Adipose tissue (tissue), 3 donors: ENCODE results near the gene ZSWIM8. TPM values are rescaled to one million over a fixed set of nuclear protein-coding genes. Genes with fewer than 3 reads are reported as not detected.

Experiments
- H3K27ac ChIP-seq: one replicate; pipeline ENCODE4 v1.5.1; 2013; ENCODE audit warnings: low read depth, low read length
- WGBS, 3 donors: extraction: QIAGEN DNeasy Blood & Tissue Kit; methylation state at CpG; one replicate each; pipeline ENCODE4 v1.1.7; 2013; 5-methylcytosine and 5-hydroxymethylcytosine counted together
- polyA plus RNA-seq, 3 donors: library from polyadenylated mRNA; stranded (reverse); fragments of 200-250 nt; gene quantifications; one replicate each; pipeline ENCODE4 v1.2.3, GENCODE V29; 2013
- donor health status: healthy with polysubstance abuse.
- donor health status: Bipolar disorder and iron deficiency.
- donor health status: healthy.

ZSWIM8 gene
- polyA plus RNA-seq, 3 donors: 47.1 to 86.5 (median 65.1) TPM

DNA sequence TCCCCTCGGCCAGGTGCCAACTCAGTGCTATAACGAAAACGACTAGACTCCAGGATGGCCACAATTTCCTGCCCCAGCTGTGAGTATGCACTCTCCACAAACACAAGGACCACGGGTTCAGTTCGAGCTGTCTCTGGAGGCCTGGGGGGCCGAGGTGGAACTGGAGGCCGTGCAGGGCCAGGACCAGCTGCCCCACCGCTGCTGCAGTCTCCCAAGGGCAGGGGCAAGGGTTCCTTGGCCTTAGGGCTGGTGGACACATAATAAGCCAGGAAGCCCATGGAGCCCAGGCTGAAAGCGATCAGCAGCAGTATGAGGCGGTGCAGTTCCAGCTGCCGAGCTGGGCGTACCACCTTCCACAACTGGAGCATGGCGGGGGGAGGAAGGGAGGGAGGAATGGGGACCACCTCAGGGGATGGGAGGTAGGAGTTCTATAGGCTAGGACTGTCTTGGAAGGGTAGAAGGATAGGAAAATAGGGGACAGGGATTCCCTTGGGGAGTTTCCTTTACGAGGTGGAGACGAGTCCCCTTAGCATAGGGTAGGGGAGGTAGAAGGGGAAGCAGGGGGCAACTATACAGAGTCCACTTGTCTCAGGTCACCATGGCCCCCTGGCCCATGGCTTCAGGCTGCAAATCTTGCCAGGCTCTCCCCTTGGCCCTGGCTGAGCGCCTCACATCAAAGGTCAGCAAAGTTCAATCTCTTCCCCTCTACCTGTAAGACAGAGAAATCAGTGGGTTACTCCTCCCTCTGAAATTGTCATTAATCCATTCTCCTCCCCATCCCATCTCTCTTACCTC is 22.8 kb downstream of the ZSWIM8 start:
- no peak overlapping the region for H3K27ac ChIP-seq
- WGBS, 3 donors: 89 to 95% (median 90%) methylated on average over 16 of the region's 16 CpGs

DNA sequence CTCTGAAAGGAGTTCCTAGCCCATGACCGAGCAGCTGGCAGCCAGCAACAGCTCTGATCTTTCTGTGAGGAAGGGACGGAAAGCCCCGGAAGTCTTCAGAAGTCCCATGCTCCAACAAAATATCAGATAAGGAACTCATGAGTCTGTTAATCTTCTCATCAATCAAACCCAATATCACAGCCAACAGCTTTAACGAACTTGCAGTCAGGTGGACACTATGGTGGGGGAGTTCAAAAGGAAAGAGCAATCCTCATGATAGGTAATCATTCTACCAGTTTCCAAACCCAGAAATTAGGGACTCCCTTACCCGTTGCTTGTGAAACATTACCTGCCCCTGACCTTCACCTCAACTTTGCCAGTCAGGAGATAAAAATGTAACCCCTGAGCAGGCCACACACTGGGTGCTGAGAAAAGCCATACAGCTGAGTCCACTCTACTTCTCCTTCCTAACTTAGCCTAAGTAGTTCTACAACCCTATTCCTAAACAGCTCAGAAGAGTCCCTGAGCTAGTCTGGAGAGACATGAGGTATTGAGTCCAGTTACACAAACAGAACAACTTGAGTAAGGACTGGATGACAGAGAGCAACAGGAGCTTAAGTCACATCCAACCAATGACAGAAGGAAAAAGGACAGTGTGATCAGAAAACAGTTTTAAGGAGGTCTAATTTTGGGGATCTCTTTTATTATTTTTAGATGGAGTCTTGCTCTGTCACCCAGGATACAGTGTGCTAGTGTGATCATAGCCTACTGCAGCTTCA is 23.8 kb downstream of the ZSWIM8 start:
- no peak overlapping the region for H3K27ac ChIP-seq

DNA sequence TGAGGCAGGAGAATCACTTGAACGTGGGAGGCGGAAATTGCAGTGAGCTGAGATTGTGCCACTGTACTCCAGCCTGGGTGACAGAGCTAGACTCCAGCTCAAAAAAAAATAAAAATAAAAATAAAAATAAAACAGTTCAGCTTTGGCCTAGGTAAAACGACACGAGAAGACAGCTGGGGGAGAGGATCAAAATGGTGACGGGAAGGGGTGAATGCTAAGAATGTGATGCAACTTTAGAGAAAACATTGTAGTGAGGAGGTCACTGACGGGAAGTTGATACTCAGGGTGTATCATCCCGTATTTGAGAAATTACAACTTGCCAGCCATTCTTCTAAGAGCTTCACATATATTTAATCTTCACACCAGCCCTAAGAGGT is 24.9 kb downstream of the ZSWIM8 start:
- H3K27ac ChIP-seq: no peak overlapping the region
- WGBS, 3 donors: 58 to 78% (median 63%) methylated on average over 7 of the region's 7 CpGs

More for the DNA sequence above, 23.8 kb downstream of the ZSWIM8 start:
- WGBS, 3 donors: 41 to 74% (median 62%) methylated on average over 5 of the region's 5 CpGs

GRCh38 chr10:73810735-73811465 is 25.5 kb downstream of the ZSWIM8 start:
- peak overlapping the region; percentile 83 for H3K27ac ChIP-seq
- 1% methylated on average over 40 to 63 of the region's 63 CpGs for WGBS, 3 donors

- 89 to 96% (median 95%) methylated on average over 4 of the region's 4 CpGs for WGBS, 3 donors
- H3K27ac ChIP-seq: no peak overlapping the region
Observed at GRCh38 chr10:73812657-73813056, 27.3 kb downstream of the ZSWIM8 start.

GRCh38 chr10:73813333-73813732 is 27.9 kb downstream of the ZSWIM8 start:
- WGBS, 3 donors: 82 to 88% (median 84%) methylated on average over 7 of the region's 7 CpGs
- H3K27ac ChIP-seq: no peak overlapping the region

DNA sequence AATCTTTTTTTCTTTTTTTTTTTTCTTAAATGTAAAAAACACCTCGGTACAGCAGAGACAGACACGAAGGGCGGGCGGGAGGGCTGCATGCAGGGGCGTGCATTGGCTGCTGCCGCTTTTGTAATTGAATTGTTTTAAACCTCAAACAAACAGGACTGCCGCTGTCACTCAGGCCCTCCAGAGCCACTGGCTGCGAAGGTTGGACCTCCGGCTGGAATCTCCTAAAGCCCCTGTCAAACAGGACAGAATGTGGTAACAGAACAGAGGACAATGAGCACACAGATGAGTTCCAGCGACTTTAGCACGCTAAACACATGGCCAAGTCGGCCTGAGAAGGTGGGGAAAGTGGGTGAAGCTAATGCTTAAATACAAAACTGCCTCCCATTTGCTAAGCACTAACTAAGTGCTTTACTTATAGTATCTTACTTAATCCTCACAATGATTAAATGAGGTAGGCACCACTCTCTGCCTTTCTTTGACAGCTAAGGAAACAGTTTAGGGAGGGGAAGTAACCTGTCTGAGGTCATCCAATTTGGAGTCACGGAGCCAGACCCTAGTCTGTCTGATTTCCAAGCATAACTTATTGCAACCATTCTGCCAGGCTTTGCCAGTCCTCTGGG is 29.0 kb downstream of the ZSWIM8 start:
- no peak overlapping the region for H3K27ac ChIP-seq

GRCh38 chr10:73814896-73815718 is 29.7 kb downstream of the ZSWIM8 start:
- no peak overlapping the region for H3K27ac ChIP-seq
- 80 to 88% (median 85%) methylated on average over 22 of the region's 22 CpGs for WGBS, 3 donors

More for the DNA sequence above, 29.0 kb downstream of the ZSWIM8 start:
- WGBS, 3 donors: 88 to 90% (median 88%) methylated on average over 13 of the region's 13 CpGs

GRCh38 chr10:73815719-73816030 is 30.3 kb downstream of the ZSWIM8 start:
- H3K27ac ChIP-seq: no peak overlapping the region

DNA sequence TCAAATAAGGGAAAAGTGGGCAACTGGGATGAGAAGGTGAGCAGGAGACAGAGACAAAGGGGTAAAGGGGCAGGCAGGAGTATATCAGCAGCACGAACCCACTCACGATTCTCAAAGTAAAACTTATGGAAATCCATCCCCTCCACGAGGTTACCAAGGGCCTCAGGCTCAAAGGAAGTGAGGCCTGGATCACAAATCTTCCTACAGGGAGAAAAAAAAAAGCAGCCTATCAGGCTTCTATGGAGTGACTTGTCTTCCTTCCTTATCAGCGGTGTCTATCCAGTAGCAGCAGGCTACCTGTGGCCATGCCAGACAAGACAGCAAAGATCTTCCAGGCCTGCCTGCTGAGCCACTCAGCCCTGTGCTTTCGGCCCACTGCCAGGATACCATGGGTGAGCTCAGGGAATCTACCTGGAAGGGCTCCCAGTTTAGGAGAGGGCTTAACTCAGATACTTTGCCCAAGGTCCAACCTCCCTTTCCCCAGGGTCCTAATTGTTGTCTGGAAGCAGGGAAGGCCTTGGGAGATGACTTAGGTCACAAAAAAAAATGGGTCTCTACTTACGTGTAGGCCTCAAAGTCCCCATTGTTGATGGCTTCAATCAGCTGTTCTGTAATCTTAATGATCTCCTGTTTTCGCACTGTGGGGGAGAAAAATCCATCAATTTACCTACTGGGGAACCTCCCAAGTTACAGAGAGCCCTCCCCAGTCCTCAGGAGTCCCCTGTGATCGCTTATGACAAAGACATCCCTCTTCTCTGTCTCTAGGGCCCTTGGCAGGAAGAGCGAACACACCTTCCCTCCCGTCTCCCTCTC is 31.7 kb downstream of the ZSWIM8 start:
- H3K27ac ChIP-seq: no peak overlapping the region

GRCh38 chr10:73817826-73818225 is 32.4 kb downstream of the ZSWIM8 start:
- H3K27ac ChIP-seq: no peak overlapping the region
- WGBS, 3 donors: 89 to 95% (median 91%) methylated on average over 5 of the region's 5 CpGs

More for the DNA sequence above, 31.7 kb downstream of the ZSWIM8 start:
- WGBS, 3 donors: 81 to 92% (median 88%) methylated on average over 10 of the region's 10 CpGs

DNA sequence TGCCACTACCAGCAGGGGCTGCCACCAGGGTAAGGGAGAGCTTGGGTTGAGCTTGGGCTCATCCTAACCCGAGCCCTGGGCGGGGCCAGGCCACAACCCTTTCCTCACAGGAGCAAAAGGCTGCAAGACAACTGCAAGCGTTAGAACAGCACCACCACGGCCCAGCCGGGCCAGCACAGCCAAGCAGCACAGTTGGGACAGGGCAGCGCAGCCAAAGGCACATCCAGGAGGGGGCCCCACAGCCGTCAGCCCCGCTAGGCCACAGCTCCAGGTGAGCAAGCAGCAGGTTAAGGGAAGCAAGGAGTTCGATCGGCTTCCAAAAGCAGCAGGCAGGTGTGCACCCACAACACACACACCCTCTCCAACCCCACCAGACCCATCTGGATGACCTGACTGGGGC is 33.0 kb downstream of the ZSWIM8 start:
- WGBS, 3 donors: 64 to 90% (median 75%) methylated on average over 10 of the region's 10 CpGs
- H3K27ac ChIP-seq: no peak overlapping the region

GRCh38 chr10:73819081-73819480 is 33.7 kb downstream of the ZSWIM8 start:
- H3K27ac ChIP-seq: no peak overlapping the region
- WGBS, 3 donors: 37 to 61% (median 51%) methylated on average over 5 of the region's 5 CpGs

GRCh38 chr10:73819513-73820093 is 34.2 kb downstream of the ZSWIM8 start:
- H3K27ac ChIP-seq: no peak overlapping the region
- 34 to 83% (median 82%) methylated on average over 20 of the region's 20 CpGs for WGBS, 3 donors

DNA sequence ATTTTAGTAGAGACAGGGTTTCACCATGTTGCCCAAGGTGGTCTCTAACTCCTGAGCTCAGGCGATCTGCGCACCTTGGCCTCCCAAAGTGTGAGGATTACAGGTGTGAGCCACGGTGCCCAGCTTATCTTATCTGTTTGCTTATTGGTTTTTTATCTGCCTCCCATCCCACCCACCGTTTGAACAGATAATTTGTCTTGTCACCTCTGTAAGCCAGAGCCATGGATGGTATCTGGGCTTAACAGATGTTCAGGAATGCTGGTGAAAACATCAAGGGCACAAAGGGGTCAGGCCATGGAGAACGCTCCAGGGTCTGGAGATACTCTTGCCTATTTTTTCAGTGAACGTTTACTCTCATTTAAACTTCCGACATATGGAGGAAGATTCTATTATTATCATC is 38.0 kb downstream of the ZSWIM8 start:
- H3K27ac ChIP-seq: no peak overlapping the region
- WGBS, 3 donors: 73 to 88% (median 81%) methylated on average over 7 of the region's 7 CpGs

GRCh38 chr10:73824146-73824725 is 38.8 kb downstream of the ZSWIM8 start:
- WGBS, 3 donors: 94 to 97% (median 96%) methylated on average over 14 of the region's 14 CpGs
- H3K27ac ChIP-seq: no peak overlapping the region
